GM23338 (cell line): Measurements from ENCODE around the gene ARHGEF11.

Experiments used
- CREB1 ChIP-seq: fragments of 250-450 bp; sonication (Bioruptor Pico); IDR thresholded peaks from 2 replicates; pipeline ENCODE4 v1.5.0; 2020; ENCODE audit warnings: low read depth, mild to moderate bottlenecking, moderate library complexity
- ETS1 ChIP-seq: IDR thresholded peaks from 2 replicates; pipeline ENCODE4 v1.6.1; 2016; ENCODE audit warnings: antibody characterized with exemption
- EZH2 ChIP-seq: fragments of 200-600 bp; sonication (generic); IDR thresholded peaks from one replicate; pipeline ENCODE4 v1.8.0; 2017; ENCODE audit warnings: antibody characterized with exemption, mild to moderate bottlenecking, low read depth; ENCODE audit not compliant: unreplicated experiment
- EZH2phosphoT487 ChIP-seq: fragments of 200-600 bp; sonication (generic); IDR thresholded peaks from one replicate; pipeline ENCODE4 v1.8.1; 2018; ENCODE audit warnings: antibody characterized with exemption; ENCODE audit not compliant: unreplicated experiment
- JUNB ChIP-seq: IDR thresholded peaks from one replicate; pipeline ENCODE4 v1.6.1; 2016; ENCODE audit warnings: antibody characterized with exemption; ENCODE audit not compliant: unreplicated experiment
- NANOG ChIP-seq: IDR thresholded peaks from 2 replicates; pipeline ENCODE4 v1.6.1; 2016; ENCODE audit warnings: antibody characterized with exemption, borderline replicate concordance
- POLR2AphosphoS5 ChIP-seq: IDR thresholded peaks from 2 replicates; pipeline ENCODE4 v1.6.1; 2016; ENCODE audit warnings: antibody characterized with exemption, low read depth
- REST ChIP-seq: IDR thresholded peaks from one replicate; pipeline ENCODE4 v1.6.1; 2018; ENCODE audit warnings: antibody characterized with exemption; ENCODE audit not compliant: unreplicated experiment
- STAT1 ChIP-seq: IDR thresholded peaks from one replicate; pipeline ENCODE4 v1.6.1; 2016; ENCODE audit warnings: antibody characterized with exemption; ENCODE audit not compliant: unreplicated experiment
- ZNF114 ChIP-seq: fragments of 250-450 bp; sonication (Bioruptor Pico); IDR thresholded peaks from 2 replicates; pipeline ENCODE4 v1.5.0; 2020; ENCODE audit warnings: mild to moderate bottlenecking, moderate library complexity
- ZNF331 ChIP-seq: fragments of 250-450 bp; sonication (Bioruptor Pico); IDR thresholded peaks from 2 replicates; pipeline ENCODE4 v1.5.0; 2020; ENCODE audit warnings: low read depth, mild to moderate bottlenecking, moderate library complexity
- TF ChIP-seq, protein P1 (sequence below), 2 experiments: fragments of 200-600 bp in 1 of 2; sonication (generic) in 1 of 2; conservative IDR thresholded peaks; 2 replicates each; pipeline versions ENCODE4 v1.5.1 to v1.6.1; 2016 to 2017; ENCODE audit warnings: antibody characterized with exemption in 2 of 2, low read depth in 2 of 2, mild to moderate bottlenecking in 2 of 2, moderate library complexity in 1 of 2
- TF ChIP-seq, protein P2 (sequence below): fragments of 250-450 bp; sonication (Bioruptor Pico); IDR thresholded peaks from 2 replicates; pipeline ENCODE4 v1.5.0; 2020; ENCODE audit warnings: mild to moderate bottlenecking, moderate library complexity

- TF ChIP-seq, protein P1, sequence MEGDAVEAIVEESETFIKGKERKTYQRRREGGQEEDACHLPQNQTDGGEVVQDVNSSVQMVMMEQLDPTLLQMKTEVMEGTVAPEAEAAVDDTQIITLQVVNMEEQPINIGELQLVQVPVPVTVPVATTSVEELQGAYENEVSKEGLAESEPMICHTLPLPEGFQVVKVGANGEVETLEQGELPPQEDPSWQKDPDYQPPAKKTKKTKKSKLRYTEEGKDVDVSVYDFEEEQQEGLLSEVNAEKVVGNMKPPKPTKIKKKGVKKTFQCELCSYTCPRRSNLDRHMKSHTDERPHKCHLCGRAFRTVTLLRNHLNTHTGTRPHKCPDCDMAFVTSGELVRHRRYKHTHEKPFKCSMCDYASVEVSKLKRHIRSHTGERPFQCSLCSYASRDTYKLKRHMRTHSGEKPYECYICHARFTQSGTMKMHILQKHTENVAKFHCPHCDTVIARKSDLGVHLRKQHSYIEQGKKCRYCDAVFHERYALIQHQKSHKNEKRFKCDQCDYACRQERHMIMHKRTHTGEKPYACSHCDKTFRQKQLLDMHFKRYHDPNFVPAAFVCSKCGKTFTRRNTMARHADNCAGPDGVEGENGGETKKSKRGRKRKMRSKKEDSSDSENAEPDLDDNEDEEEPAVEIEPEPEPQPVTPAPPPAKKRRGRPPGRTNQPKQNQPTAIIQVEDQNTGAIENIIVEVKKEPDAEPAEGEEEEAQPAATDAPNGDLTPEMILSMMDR (conservative IDR thresholded peaks at IDR 0.05; ENCODE audit: low read depth in 2 of 2) = no peak
- no peak for TF ChIP-seq POLR2AphosphoS5
- TF ChIP-seq REST = no peak
- no peak for TF ChIP-seq ETS1
- TF ChIP-seq EZH2phosphoT487 = no peak
- no peak for TF ChIP-seq CREB1
- no peak for TF ChIP-seq EZH2
- no peak for TF ChIP-seq ZNF331 (CRISPR knock-in tag)
- TF ChIP-seq JUNB = no peak
- no peak for TF ChIP-seq NANOG
- TF ChIP-seq ZNF114 (CRISPR knock-in tag) = no peak
- TF ChIP-seq STAT1 = no peak
- TF ChIP-seq, protein P2, sequence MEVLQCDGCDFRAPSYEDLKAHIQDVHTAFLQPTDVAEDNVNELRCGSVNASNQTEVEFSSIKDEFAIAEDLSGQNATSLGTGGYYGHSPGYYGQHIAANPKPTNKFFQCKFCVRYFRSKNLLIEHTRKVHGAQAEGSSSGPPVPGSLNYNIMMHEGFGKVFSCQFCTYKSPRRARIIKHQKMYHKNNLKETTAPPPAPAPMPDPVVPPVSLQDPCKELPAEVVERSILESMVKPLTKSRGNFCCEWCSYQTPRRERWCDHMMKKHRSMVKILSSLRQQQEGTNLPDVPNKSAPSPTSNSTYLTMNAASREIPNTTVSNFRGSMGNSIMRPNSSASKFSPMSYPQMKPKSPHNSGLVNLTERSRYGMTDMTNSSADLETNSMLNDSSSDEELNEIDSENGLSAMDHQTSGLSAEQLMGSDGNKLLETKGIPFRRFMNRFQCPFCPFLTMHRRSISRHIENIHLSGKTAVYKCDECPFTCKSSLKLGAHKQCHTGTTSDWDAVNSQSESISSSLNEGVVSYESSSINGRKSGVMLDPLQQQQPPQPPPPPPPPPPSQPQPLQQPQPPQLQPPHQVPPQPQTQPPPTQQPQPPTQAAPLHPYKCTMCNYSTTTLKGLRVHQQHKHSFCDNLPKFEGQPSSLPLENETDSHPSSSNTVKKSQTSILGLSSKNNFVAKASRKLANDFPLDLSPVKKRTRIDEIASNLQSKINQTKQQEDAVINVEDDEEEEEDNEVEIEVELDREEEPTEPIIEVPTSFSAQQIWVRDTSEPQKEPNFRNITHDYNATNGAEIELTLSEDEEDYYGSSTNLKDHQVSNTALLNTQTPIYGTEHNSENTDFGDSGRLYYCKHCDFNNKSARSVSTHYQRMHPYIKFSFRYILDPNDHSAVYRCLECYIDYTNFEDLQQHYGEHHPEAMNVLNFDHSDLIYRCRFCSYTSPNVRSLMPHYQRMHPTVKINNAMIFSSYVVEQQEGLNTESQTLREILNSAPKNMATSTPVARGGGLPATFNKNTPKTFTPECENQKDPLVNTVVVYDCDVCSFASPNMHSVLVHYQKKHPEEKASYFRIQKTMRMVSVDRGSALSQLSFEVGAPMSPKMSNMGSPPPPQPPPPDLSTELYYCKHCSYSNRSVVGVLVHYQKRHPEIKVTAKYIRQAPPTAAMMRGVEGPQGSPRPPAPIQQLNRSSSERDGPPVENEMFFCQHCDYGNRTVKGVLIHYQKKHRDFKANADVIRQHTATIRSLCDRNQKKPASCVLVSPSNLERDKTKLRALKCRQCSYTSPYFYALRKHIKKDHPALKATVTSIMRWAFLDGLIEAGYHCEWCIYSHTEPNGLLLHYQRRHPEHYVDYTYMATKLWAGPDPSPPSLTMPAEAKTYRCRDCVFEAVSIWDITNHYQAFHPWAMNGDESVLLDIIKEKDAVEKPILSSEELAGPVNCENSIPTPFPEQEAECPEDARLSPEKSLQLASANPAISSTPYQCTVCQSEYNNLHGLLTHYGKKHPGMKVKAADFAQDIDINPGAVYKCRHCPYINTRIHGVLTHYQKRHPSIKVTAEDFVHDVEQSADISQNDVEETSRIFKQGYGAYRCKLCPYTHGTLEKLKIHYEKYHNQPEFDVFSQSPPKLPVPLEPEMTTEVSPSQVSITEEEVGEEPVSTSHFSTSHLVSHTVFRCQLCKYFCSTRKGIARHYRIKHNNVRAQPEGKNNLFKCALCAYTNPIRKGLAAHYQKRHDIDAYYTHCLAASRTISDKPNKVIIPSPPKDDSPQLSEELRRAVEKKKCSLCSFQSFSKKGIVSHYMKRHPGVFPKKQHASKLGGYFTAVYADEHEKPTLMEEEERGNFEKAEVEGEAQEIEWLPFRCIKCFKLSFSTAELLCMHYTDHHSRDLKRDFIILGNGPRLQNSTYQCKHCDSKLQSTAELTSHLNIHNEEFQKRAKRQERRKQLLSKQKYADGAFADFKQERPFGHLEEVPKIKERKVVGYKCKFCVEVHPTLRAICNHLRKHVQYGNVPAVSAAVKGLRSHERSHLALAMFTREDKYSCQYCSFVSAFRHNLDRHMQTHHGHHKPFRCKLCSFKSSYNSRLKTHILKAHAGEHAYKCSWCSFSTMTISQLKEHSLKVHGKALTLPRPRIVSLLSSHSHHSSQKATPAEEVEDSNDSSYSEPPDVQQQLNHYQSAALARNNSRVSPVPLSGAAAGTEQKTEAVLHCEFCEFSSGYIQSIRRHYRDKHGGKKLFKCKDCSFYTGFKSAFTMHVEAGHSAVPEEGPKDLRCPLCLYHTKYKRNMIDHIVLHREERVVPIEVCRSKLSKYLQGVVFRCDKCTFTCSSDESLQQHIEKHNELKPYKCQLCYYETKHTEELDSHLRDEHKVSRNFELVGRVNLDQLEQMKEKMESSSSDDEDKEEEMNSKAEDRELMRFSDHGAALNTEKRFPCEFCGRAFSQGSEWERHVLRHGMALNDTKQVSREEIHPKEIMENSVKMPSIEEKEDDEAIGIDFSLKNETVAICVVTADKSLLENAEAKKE (CRISPR knock-in tag) = no peak
Measured at GRCh38 chr1:157091668-157092273, 46.2 kb upstream of the ARHGEF11 start.
